Measurements from ENCODE around the gene OTUD5.

Gene OTUD5

DNA sequence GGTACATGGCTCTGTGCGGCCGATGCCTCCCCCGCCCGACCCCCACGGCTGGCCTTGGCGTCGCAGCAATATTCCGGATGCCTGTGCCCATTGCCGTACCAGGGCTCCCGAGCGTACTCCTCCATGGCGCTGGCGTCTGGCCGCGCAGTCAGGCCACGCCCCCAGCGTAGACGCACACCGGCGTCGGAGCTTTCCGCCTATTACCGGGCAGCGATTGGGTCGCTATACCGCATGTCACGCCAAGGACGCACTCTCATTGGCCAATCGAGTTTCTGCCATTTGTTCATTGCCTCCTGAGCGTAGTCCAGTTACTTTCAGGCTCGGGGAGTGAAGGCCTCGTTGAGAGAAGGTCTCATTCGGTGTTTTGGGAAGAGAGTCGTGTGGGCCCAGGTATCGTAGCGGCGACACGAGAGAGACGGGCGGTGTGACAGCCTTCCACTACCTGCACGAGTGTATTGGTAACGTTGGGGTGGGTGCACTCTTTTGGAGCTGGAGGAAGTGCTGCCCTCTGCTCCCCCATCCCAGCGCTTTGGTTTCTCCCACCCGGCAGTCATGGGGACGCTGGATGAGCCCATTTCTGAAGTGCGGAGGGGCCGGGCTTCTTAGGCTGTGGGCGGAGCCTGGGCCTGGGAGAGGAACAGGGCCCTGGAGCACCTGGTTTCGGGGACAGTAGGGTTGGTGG lies 59.6 kb downstream of the OTUD5 start, which contains the start of the genes PQBP1 and TIMM17B:
TSS of gene PQBP1 (plus strand) at position 306 of the 682 bp plus-strand sequence. CDS start 580 bp downstream, outside the sequence.
TSS of gene TIMM17B (minus strand) at position 144 of the 682 bp plus-strand sequence. CDS start at position 125, 19 bp downstream.
- TF ChIP-seq, protein P1, sequence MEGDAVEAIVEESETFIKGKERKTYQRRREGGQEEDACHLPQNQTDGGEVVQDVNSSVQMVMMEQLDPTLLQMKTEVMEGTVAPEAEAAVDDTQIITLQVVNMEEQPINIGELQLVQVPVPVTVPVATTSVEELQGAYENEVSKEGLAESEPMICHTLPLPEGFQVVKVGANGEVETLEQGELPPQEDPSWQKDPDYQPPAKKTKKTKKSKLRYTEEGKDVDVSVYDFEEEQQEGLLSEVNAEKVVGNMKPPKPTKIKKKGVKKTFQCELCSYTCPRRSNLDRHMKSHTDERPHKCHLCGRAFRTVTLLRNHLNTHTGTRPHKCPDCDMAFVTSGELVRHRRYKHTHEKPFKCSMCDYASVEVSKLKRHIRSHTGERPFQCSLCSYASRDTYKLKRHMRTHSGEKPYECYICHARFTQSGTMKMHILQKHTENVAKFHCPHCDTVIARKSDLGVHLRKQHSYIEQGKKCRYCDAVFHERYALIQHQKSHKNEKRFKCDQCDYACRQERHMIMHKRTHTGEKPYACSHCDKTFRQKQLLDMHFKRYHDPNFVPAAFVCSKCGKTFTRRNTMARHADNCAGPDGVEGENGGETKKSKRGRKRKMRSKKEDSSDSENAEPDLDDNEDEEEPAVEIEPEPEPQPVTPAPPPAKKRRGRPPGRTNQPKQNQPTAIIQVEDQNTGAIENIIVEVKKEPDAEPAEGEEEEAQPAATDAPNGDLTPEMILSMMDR (IDR thresholded peaks at IDR 0.05; ENCODE audit: insufficient read depth, low read depth, low read length, missing control alignments), result no peak
- DNase-seq (ENCODE audit: low read depth), result peak; percentile 96
- peak within 1 kb of the TSS; percentile 73 for H3K4me3 ChIP-seq (ENCODE audit: low read depth, low read length)

DNA sequence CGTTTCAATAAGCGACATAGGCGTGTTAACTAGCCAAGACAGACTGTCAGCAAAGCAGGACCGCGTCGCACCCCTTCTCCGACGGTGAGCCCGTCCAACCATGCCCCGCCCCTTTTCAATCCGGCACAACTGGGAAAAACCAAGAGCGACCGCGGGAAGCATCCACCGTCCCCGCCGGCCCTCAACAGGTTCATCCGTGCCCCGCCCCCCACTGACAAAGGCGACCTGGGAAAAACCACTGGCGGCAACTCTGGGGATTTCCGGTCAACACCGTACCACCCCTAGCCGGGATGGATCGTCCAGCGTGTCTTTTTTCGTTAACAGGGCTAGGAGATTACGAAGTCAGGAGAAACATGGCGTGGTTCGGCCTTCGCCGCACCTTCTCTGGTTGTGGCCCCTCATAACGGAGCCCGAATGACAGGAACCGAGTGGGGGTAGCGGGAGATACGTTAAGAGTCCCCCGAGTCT lies 60.2 kb downstream of the OTUD5 start:
- TF ChIP-seq, protein P1 (IDR thresholded peaks at IDR 0.05; ENCODE audit: insufficient read depth, low read depth, low read length, missing control alignments), result no peak
- DNase-seq (ENCODE audit: low read depth), result peak; percentile 71
- H3K4me3 ChIP-seq (ENCODE audit: low read depth, low read length), result peak overlapping the region; percentile 73

DNA sequence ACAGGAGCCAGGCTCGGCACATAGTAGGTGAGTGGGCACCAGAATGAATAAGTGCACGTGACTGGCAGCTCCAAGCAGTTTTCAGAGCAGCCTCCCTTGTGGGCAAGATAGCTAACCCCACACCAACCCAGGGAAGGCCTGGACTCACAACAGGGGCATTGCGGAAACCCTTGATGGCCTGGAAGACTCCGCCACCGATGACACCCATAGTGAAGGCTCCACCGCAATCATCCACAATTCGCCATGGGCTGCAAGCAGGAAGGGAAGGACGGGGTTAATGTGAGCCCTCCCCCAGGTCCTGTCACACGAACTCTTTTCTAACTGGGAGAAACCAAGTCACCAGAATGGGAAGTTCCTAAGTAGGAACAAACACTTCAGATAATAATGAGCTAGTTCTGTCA lies 60.8 kb downstream of the OTUD5 start:
- DNase-seq (ENCODE audit: low read depth), result no peak
- TF ChIP-seq, protein P1 (IDR thresholded peaks at IDR 0.05; ENCODE audit: insufficient read depth, low read depth, low read length, missing control alignments), result no peak
- peak overlapping the region; percentile 73 for H3K4me3 ChIP-seq (ENCODE audit: low read depth, low read length)

DNA sequence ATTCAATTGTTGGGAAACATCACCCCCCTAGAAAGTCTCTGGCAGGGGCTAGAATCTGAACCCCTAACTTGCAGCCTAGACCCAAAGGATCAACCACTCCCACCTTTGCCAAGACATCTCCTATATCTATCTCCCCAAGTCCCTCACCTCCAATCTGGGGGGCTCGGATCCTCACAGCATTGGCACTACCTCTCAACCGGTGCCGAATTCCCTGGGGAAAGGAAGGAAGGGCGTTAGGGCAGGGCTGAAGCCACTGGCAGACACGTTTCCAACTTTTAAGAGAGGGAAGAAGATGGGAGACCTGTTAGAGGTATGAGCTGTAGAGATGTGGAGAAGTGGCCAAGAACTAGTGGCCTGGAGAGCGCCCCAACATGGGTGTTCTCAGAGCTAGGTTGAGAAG lies 62.5 kb downstream of the OTUD5 start:
- DNase-seq (ENCODE audit: low read depth), result no peak
- TF ChIP-seq, protein P1 (IDR thresholded peaks at IDR 0.05; ENCODE audit: insufficient read depth, low read depth, low read length, missing control alignments), result no peak
- no peak overlapping the region for H3K4me3 ChIP-seq (ENCODE audit: low read depth, low read length)

DNA sequence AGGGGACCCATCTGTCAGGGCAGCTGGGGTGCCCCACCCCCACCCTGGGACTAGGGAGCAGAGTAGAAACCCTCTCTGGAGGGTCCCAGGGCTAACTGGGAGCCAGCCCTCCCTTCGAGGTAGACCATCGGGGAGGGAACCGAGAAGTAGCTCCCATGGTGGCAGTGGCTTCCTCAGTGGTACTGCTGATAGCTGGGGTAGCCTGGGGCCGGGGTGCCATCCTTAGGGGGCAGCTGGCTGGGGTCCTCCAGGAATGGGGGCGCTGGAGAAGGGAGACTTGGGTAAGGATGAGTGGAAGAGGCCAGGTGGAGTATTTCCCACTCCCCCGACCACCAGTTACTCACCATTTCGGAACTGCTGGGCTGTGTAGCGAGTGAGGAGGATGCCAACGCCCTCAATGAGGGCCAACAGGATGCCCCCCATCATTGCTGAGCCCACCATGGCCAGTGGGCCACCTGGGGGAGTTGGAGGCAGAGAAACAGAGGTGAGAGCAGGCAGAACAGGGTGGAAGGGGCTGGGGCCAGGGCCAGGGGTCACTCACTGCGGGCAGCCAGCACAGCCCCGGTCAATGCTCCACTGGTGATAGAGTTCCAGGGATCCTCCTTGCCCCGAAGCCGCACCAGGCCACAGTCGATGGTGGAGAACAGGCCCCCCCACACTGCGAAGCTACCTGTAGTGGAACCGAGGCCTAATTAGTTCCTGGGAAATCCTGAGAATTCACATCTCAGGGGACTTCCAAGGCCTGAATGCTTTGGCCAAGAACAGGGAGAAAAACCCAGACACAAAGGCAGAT lies 63.7 kb downstream of the OTUD5 start:
- DNase-seq (ENCODE audit: low read depth), result no peak
- no peak overlapping the region for H3K4me3 ChIP-seq (ENCODE audit: low read depth, low read length)
- TF ChIP-seq, protein P1 (IDR thresholded peaks at IDR 0.05; ENCODE audit: insufficient read depth, low read depth, low read length, missing control alignments), result no peak

DNA sequence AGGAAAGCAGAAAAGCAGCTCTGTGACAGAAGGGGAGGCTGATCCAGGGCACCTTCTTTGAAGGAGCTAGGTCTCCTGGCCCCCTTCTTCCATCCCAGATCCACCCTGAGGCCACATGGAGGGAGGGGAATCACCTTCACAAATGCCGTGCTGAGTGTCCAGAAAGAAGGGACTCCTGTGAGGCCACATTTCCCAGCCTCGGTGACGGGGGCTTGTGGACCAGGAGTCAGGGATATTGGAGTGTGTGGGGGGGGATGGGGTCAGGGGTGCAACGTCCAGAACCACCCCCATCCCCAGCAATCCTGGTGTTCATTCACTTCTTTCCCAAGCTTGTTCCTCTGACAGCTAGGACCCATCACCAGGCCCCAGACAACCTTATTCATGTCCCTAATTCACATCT lies 64.5 kb downstream of the OTUD5 start:
- H3K4me3 ChIP-seq (ENCODE audit: low read depth, low read length), result no peak overlapping the region
- DNase-seq (ENCODE audit: low read depth), result no peak
- TF ChIP-seq, protein P1 (IDR thresholded peaks at IDR 0.05; ENCODE audit: insufficient read depth, low read depth, low read length, missing control alignments), result no peak
